ENCODE measurements around the gene GABBR2. TPM values are rescaled to one million over a fixed set of nuclear protein-coding genes. Genes with fewer than 3 reads are reported as not detected.

Gene GABBR2
- total and polyA plus RNA-seq, 2 of the 8 experiments (the other 6 are each of a cell fraction or from before 2014, with no cell fraction given) = 0.50 to 1.2 TPM

- Histone ChIP-seq H3K14ac (ENCODE audit: insufficient read length) (no peak overlapping the region), H2BK20ac (ENCODE audit: low read length) (no peak overlapping the region), H3K27me3 (replicated peaks in 1 of 4; ENCODE audit: control insufficient read depth in 3 of 4, extremely low read depth in 1 of 4, insufficient read depth in 3 of 4, low read length in 3 of 4) (no peaks in the 10 kb centered on the region; a peak in 2 of 7 replicates), H2AK5ac (ENCODE audit: low read depth, low read length) (no peak overlapping the region), H2BK12ac (ENCODE audit: low read depth, low read length) (no peak overlapping the region), H3K4me1 (replicated peaks in 1 of 4; ENCODE audit: control insufficient read depth in 3 of 4, insufficient read depth in 4 of 4, low read length in 3 of 4) (no peaks in the 10 kb centered on the region), H3K27ac (ENCODE audit: low read depth, low read length) (no peak overlapping the region), H3K9ac (replicated peaks in 1 of 4; ENCODE audit: extremely low read depth in 1 of 4, low read depth in 3 of 4, low read length in 3 of 4) (no peak overlapping the region), H3K23me2 (ENCODE audit: low read depth, low read length) (no peaks in the 10 kb centered on the region), H3K23ac (ENCODE audit: insufficient read length) (no peak overlapping the region), H2BK15ac (ENCODE audit: low read length) (no peak overlapping the region), H4K5ac (ENCODE audit: insufficient read length, low read depth, low read length) (no peak overlapping the region), H3K4me3 (ENCODE audit: extremely low read depth in 1 of 4, insufficient read depth in 2 of 4, low read depth in 3 of 4, low read length in 4 of 4) (no peak overlapping the region), H2BK5ac (ENCODE audit: low read depth, low read length) (no peak overlapping the region), H4K91ac (replicated peaks; ENCODE audit: insufficient read length, low read length) (no peak overlapping the region), H3K4me2 (ENCODE audit: insufficient read depth in 1 of 2, low read depth in 2 of 2, low read length in 2 of 2) (no peak overlapping the region), H3K79me2 (ENCODE audit: control insufficient read depth in 1 of 2, insufficient read depth in 2 of 2, low read length in 2 of 2) (no peaks in the 10 kb centered on the region), H3K56ac (replicated peaks; ENCODE audit: insufficient read length, low read depth, low read length) (no peak overlapping the region), H3K36me3 (ENCODE audit: control insufficient read depth in 2 of 4, insufficient read depth in 4 of 4, low read length in 3 of 4) (no peaks in the 10 kb centered on the region), H3K18ac (ENCODE audit: extremely low read depth, low read length) (no peak overlapping the region), H3K79me1 (ENCODE audit: low read depth, low read length) (no peaks in the 10 kb centered on the region), H2AFZ (ENCODE audit: low read length) (no peak overlapping the region), H2BK120ac (replicated peaks; ENCODE audit: low read depth, low read length) (no peak overlapping the region), H3K9me3 (ENCODE audit: insufficient read depth in 2 of 2, low read depth in 1 of 2, low read length in 1 of 2) (no peaks in the 10 kb centered on the region), H4K8ac (ENCODE audit: extremely low read depth, insufficient read depth, low read length) (no peak overlapping the region), H4K20me1 (replicated peaks in 1 of 2; ENCODE audit: control insufficient read depth in 1 of 2, insufficient read depth in 2 of 2, low read length in 2 of 2) (no peaks in the 10 kb centered on the region), H3K4ac (replicated peaks; ENCODE audit: insufficient read length, low read depth, low read length) (no peak overlapping the region)
- no peak for FAIRE-seq
- DNase-seq (ENCODE audit: low read depth in 1 of 2, low spot score in 2 of 2) = no peak
- TF ChIP-seq, protein P1, sequence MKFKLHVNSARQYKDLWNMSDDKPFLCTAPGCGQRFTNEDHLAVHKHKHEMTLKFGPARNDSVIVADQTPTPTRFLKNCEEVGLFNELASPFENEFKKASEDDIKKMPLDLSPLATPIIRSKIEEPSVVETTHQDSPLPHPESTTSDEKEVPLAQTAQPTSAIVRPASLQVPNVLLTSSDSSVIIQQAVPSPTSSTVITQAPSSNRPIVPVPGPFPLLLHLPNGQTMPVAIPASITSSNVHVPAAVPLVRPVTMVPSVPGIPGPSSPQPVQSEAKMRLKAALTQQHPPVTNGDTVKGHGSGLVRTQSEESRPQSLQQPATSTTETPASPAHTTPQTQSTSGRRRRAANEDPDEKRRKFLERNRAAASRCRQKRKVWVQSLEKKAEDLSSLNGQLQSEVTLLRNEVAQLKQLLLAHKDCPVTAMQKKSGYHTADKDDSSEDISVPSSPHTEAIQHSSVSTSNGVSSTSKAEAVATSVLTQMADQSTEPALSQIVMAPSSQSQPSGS (IDR thresholded peaks at IDR 0.05; ENCODE audit: low read length) = no peak
- TF ChIP-seq POLR2A (IDR thresholded peaks at IDR 0.05; ENCODE audit: control extremely low read depth in 1 of 2, low read depth in 2 of 2, low read length in 2 of 2) (no peak), YY1 (IDR thresholded peaks at IDR 0.05; ENCODE audit: low read depth, low read length) (no peak), RAD21 (IDR thresholded peaks at IDR 0.05 in 1 of 2, conservative IDR thresholded peaks at IDR 0.05 in 1 of 2; ENCODE audit: low read depth in 2 of 2, low read length in 2 of 2) (no peak), GTF2F1 (IDR thresholded peaks at IDR 0.05; ENCODE audit: borderline replicate concordance, low read depth, low read length) (no peak), SP2 (IDR thresholded peaks at IDR 0.05; ENCODE audit: low read length) (no peak), SAP30 (IDR thresholded peaks at IDR 0.05; ENCODE audit: insufficient read depth, insufficient replicate concordance, low read length) (no peak), EGR1 (IDR thresholded peaks at IDR 0.05; ENCODE audit: borderline replicate concordance, low read depth, low read length) (no peak), CHD2 (IDR thresholded peaks at IDR 0.05; ENCODE audit: low read length) (no peak)
- TF ChIP-seq, protein P2, sequence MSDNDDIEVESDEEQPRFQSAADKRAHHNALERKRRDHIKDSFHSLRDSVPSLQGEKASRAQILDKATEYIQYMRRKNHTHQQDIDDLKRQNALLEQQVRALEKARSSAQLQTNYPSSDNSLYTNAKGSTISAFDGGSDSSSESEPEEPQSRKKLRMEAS (IDR thresholded peaks at IDR 0.05) = no peak
- POLR2A ChIA-PET (ENCODE audit: partially characterized antibody) = no interaction called here
- CTCF ChIA-PET (ENCODE audit: partially characterized antibody) = interaction anchor here (1.0 to 2.0 kb wide), 3 partner anchors 9 to 189 kb away, joined by 3 to 5 read pairs (median 3); no protein-coding TSS in a partner anchor
- WGBS, 2 experiments (ENCODE audit: extremely low coverage in 1 of 2, insufficient coverage in 1 of 2, insufficient read length in 1 of 2, insufficient replicate concordance in 2 of 2, low coverage in 1 of 2, low lambda C conversion rate in 2 of 2, missing lambda C conversion rate in 1 of 2) = 93% methylated on average over 3 of the region's 3 CpGs; no CpG with 5 or more reads in 1 of the 2 experiments
Observed at GRCh38 chr9:98591696-98592095, 117.0 kb downstream of the GABBR2 start.

Measured in H1 (cell line).